ENCODE results near the gene TBC1D20.

Gene TBC1D20

GRCh38 chr20:497979-498378, 35.6 kb upstream of the TBC1D20 start:
- no peak for TF ChIP-seq CTCF (IDR thresholded peaks at IDR 0.05; ENCODE audit: control insufficient read depth, insufficient read depth, low read depth, low read length, missing control alignments)
- no peak overlapping the region for H3K4me3 ChIP-seq (ENCODE audit: control insufficient read depth, low read depth, low read length)
- no peak for DNase-seq (ENCODE audit: low read depth)

GRCh38 chr20:496126-496696, 33.9 kb upstream of the TBC1D20 start:
- H3K4me3 ChIP-seq (ENCODE audit: control insufficient read depth, low read depth, low read length): no peak overlapping the region
- DNase-seq (ENCODE audit: low read depth): peak; percentile 24
- TF ChIP-seq CTCF (IDR thresholded peaks at IDR 0.05; ENCODE audit: control insufficient read depth, insufficient read depth, low read depth, low read length, missing control alignments): no peak

GRCh38 chr20:492159-492558, 29.8 kb upstream of the TBC1D20 start:
- no peak for TF ChIP-seq CTCF (IDR thresholded peaks at IDR 0.05; ENCODE audit: control insufficient read depth, insufficient read depth, low read depth, low read length, missing control alignments)
- no peak for DNase-seq (ENCODE audit: low read depth)
- H3K4me3 ChIP-seq (ENCODE audit: control insufficient read depth, low read depth, low read length): no peak overlapping the region

- DNase-seq (ENCODE audit: low read depth): no peak
- TF ChIP-seq CTCF (IDR thresholded peaks at IDR 0.05; ENCODE audit: control insufficient read depth, insufficient read depth, low read depth, low read length, missing control alignments): no peak
- no peak overlapping the region for H3K4me3 ChIP-seq (ENCODE audit: control insufficient read depth, low read depth, low read length)
These were observed 25.3 kb upstream of the TBC1D20 start for GRCh38 chr20:487655-488054.

- no peak for TF ChIP-seq CTCF (IDR thresholded peaks at IDR 0.05; ENCODE audit: control insufficient read depth, insufficient read depth, low read depth, low read length, missing control alignments)
These were observed 21.7 kb upstream of the TBC1D20 start for GRCh38 chr20:483815-484644.

GRCh38 chr20:481167-481566, 18.8 kb upstream of the TBC1D20 start:
- H3K4me3 ChIP-seq (ENCODE audit: control insufficient read depth, low read depth, low read length): no peak overlapping the region
- no peak for TF ChIP-seq CTCF (IDR thresholded peaks at IDR 0.05; ENCODE audit: control insufficient read depth, insufficient read depth, low read depth, low read length, missing control alignments)

More at GRCh38 chr20:483815-484644, 21.7 kb upstream of the TBC1D20 start:
- DNase-seq (ENCODE audit: low read depth): no peak
- no peak overlapping the region for H3K4me3 ChIP-seq (ENCODE audit: control insufficient read depth, low read depth, low read length)

More at GRCh38 chr20:481167-481566, 18.8 kb upstream of the TBC1D20 start:
- DNase-seq (ENCODE audit: low read depth): no peak
